HL-60 (cell line): ENCODE measurements around the gene FAM222B.

Source experiments
- DNase-seq, 2 experiments: peaks; one replicate each; pipeline ENCODE4 v3.0.0-alpha.2; 2010 to 2020; ENCODE audit warnings: low read depth in 1 of 2, low spot score in 1 of 2
- H3K27ac ChIP-seq: fragments of 250-450 bp; sonication (Bioruptor Pico); replicated peaks from 2 replicates; pipeline ENCODE4 v1.5.1; 2020; ENCODE audit warnings: mild to moderate bottlenecking, moderate library complexity
- H3K27me3 ChIP-seq: fragments of 250-450 bp; sonication (Bioruptor Pico); 2 replicates; pipeline ENCODE4 v1.5.1; 2021; ENCODE audit warnings: mild to moderate bottlenecking, moderate library complexity; ENCODE audit not compliant: insufficient read depth, poor library complexity, severe bottlenecking
- H3K4me3 ChIP-seq: replicated peaks from 2 replicates; pipeline ENCODE4 v1.5.1; 2011; ENCODE audit warnings: mild to moderate bottlenecking, control low read depth, low read length; ENCODE audit not compliant: insufficient read depth
- CTCF ChIP-seq: IDR thresholded peaks from one replicate; pipeline ENCODE4 v1.5.1; 2011; ENCODE audit warnings: low read length, control low read depth, inconsistent platforms; ENCODE audit not compliant: insufficient read depth
- GABPA ChIP-seq: IDR thresholded peaks from 2 replicates; pipeline ENCODE4 v1.6.1; 2012; ENCODE audit warnings: low read depth
- POLR2AphosphoS5 ChIP-seq: IDR thresholded peaks from 2 replicates; pipeline ENCODE4 v1.6.1; 2012; ENCODE audit warnings: low read depth
- REST ChIP-seq: IDR thresholded peaks from 2 replicates; pipeline ENCODE4 v1.6.1; 2012; ENCODE audit warnings: low read depth; ENCODE audit not compliant: insufficient replicate concordance
- SPI1 ChIP-seq: IDR thresholded peaks from 2 replicates; pipeline ENCODE4 v1.6.1; 2012; ENCODE audit warnings: low read depth, mild to moderate bottlenecking, borderline replicate concordance

The FAM222B gene

GRCh38 chr17:28759256-28759865 lies 83.2 kb downstream of the FAM222B start:
- no peak overlapping the region for H3K4me3 ChIP-seq
- no peaks in the 10 kb centered on the region for H3K27me3 ChIP-seq
- no peak overlapping the region for H3K27ac ChIP-seq
- TF ChIP-seq SPI1 (no peak), POLR2AphosphoS5 (no peak), GABPA (no peak), REST (no peak), CTCF (no peak)
- no peak for DNase-seq

GRCh38 chr17:28758411-28759121 lies 84.0 kb downstream of the FAM222B start:
- TF ChIP-seq SPI1 (no peak), CTCF (no peak), REST (no peak), POLR2AphosphoS5 (no peak), GABPA (no peak)
- no peak for DNase-seq
- H3K27ac ChIP-seq, result no peak overlapping the region

GRCh38 chr17:28756049-28756804 lies 86.4 kb downstream of the FAM222B start:
- TF ChIP-seq REST (no peak), GABPA (no peak), POLR2AphosphoS5 (no peak), CTCF (no peak), SPI1 (no peak)
- no peak overlapping the region for H3K27ac ChIP-seq
- H3K4me3 ChIP-seq, result no peak overlapping the region
- H3K27me3 ChIP-seq, result no peaks in the 10 kb centered on the region
- no peak for DNase-seq

More at GRCh38 chr17:28758411-28759121, 84.0 kb downstream of the FAM222B start:
- no peaks in the 10 kb centered on the region for H3K27me3 ChIP-seq
- H3K4me3 ChIP-seq, result no peak overlapping the region
